ENCODE data around the gene LIAS. TPM values are rescaled to one million over a fixed set of nuclear protein-coding genes. Genes with fewer than 3 reads are reported as not detected.

The LIAS gene
- total and polyA plus RNA-seq, 2 of the 13 experiments (the other 11 are each of a cell fraction or from before 2014, with no cell fraction given) = 16.0 to 16.6 TPM

GRCh38 chr4:39521253-39521919 is 62.5 kb downstream of the LIAS start:
- WGBS (ENCODE audit: low lambda C conversion rate) = 47% methylated on average over 5 of the region's 5 CpGs
- no peak for DNase-seq (ENCODE audit: low spot score)
- Histone ChIP-seq H3K9me3 (ENCODE audit: low read length) (no peaks in the 10 kb centered on the region), H3K4me2 (ENCODE audit: low read depth, low read length) (peak overlapping the region; percentile 72), H3K4me1 (ENCODE audit: insufficient read depth, low read length) (peaks cover 65% of the 10 kb centered on the region), H3K79me2 (ENCODE audit: insufficient read depth, low read length) (peaks cover 92% of the 10 kb centered on the region), H3K4me3 (replicated peaks in 1 of 3; ENCODE audit: insufficient read depth in 1 of 3, low read depth in 2 of 3, low read length in 3 of 3) (peak overlapping the region; percentile 68 to 96 (median 96); a peak in 4 of 6 replicates), H4K20me1 (ENCODE audit: insufficient read depth, low read length) (peaks cover 45% of the 10 kb centered on the region), H2AFZ (ENCODE audit: low read length) (no peak overlapping the region), H3K27ac (ENCODE audit: extremely low read length, insufficient read depth, low read length) (peak overlapping the region; percentile 94), H3K27me3 (ENCODE audit: control insufficient read depth in 1 of 2, insufficient read depth in 2 of 2, low read length in 2 of 2) (no peaks in the 10 kb centered on the region), H3K9ac (ENCODE audit: insufficient read depth, low read depth, low read length) (peak overlapping the region; percentile 78), H3K36me3 (replicated peaks in 1 of 2; ENCODE audit: control insufficient read depth in 1 of 2, insufficient read depth in 2 of 2, low read length in 2 of 2) (peaks cover 7 to 26% of the 10 kb centered on the region in 2 experiments; a peak in 4 of 5 replicates)
- in situ Hi-C loops (cut with HindIII; ENCODE audit: extremely low pct_ligation_motif_present, low pct_unique_long_range_greater_than_20kb) (no loop called here), intact Hi-C loops (cut with micrococcal nuclease; ENCODE audit: unreplicated experiment) (loop anchor here (5.0 kb wide), 1 partner anchor 54 kb away; no protein-coding TSS in a partner anchor)
- POLR2A ChIA-PET = no interaction called here
- TF ChIP-seq ZNF451 (CRISPR knock-in tag; IDR thresholded peaks at IDR 0.05) = no peak
- peak; percentile 55; the same call in 1 of the 2 replicates for TF ChIP-seq RBFOX2 (IDR thresholded peaks at IDR 0.05; ENCODE audit: low read depth, low read length)
- no peak for TF ChIP-seq HDAC6 (IDR thresholded peaks at IDR 0.05; ENCODE audit: low read depth, low read length)
- TF ChIP-seq NFIB (CRISPR knock-in tag; IDR thresholded peaks at IDR 0.05; ENCODE audit: borderline replicate concordance) = no peak
- no TSS peak for BruUV-seq (replicated peaks)
- FAIRE-seq = no peak
- no peak for ATAC-seq
- CTCF ChIA-PET (ENCODE audit: low intra/inter-chr PET ratio, low total read pairs) = no interaction called here

GRCh38 chr4:39522068-39522467 is 63.2 kb downstream of the LIAS start:
- DNase-seq (ENCODE audit: low spot score) (no peak), ATAC-seq (no peak), FAIRE-seq (no peak)
- in situ Hi-C loops (cut with HindIII; ENCODE audit: extremely low pct_ligation_motif_present, low pct_unique_long_range_greater_than_20kb) (no loop called here), intact Hi-C loops (cut with micrococcal nuclease; ENCODE audit: unreplicated experiment) (loop anchor here (5.0 kb wide), 1 partner anchor 55 kb away; no protein-coding TSS in a partner anchor)
- no TSS peak for BruUV-seq (replicated peaks)
- ChIA-PET CTCF (ENCODE audit: low intra/inter-chr PET ratio, low total read pairs) (no interaction called here), POLR2A (interaction anchor here (1.0 kb wide), 1 partner anchor 37 kb away, joined by 3 read pairs; no protein-coding TSS in a partner anchor)
- no peaks in the 10 kb centered on the region for H3K27me3 ChIP-seq (ENCODE audit: control insufficient read depth in 1 of 2, insufficient read depth in 2 of 2, low read length in 2 of 2)
- H3K9ac ChIP-seq (ENCODE audit: insufficient read depth, low read depth, low read length) = peak overlapping the region; percentile 78
- no peaks in the 10 kb centered on the region for H3K9me3 ChIP-seq (ENCODE audit: low read length)
- H4K20me1 ChIP-seq (ENCODE audit: insufficient read depth, low read length) = peaks cover 45% of the 10 kb centered on the region
- TF ChIP-seq ZNF24 (IDR thresholded peaks at IDR 0.05) (no peak), RBFOX2 (IDR thresholded peaks at IDR 0.05; ENCODE audit: low read depth, low read length) (peak; percentile 41), CSRNP1 (CRISPR knock-in tag; IDR thresholded peaks at IDR 0.05) (no peak), AGO2 (optimal IDR thresholded peaks at IDR 0.05; ENCODE audit: low read depth, low read length) (peak; percentile 44)
- H3K4me1 ChIP-seq (ENCODE audit: insufficient read depth, low read length) = peaks cover 59% of the 10 kb centered on the region
- H3K4me3 ChIP-seq (replicated peaks in 1 of 3; ENCODE audit: insufficient read depth in 1 of 3, low read depth in 2 of 3, low read length in 3 of 3) = peak overlapping the region; percentile 68 to 96 (median 96); a peak in 5 of 6 replicates
- H3K4me2 ChIP-seq (ENCODE audit: low read depth, low read length) = peak overlapping the region; percentile 72
- H3K36me3 ChIP-seq (replicated peaks in 1 of 2; ENCODE audit: control insufficient read depth in 1 of 2, insufficient read depth in 2 of 2, low read length in 2 of 2) = peaks cover 7 to 26% of the 10 kb centered on the region in 2 experiments; a peak in 4 of 5 replicates
- H3K27ac ChIP-seq (ENCODE audit: extremely low read length, insufficient read depth, low read length) = peak overlapping the region; percentile 94
- peaks cover 93% of the 10 kb centered on the region for H3K79me2 ChIP-seq (ENCODE audit: insufficient read depth, low read length)
- H2AFZ ChIP-seq (ENCODE audit: low read length) = no peak overlapping the region
- WGBS (ENCODE audit: low lambda C conversion rate) = 30% methylated on average over 2 of the region's 2 CpGs

Data from HepG2 (cell line).